Coronary artery (tissue), 2 donors: ENCODE results near the gene TTC7B.

ENCODE experiments used
- DNase-seq: peaks from one replicate; pipeline ENCODE4 v3.0.0-alpha.2; 2017; ENCODE audit warnings: low spot score
- H3K27ac ChIP-seq, 2 donors: fragments of 200-600 bp; sonication (generic); one replicate each; pipeline ENCODE4 v1.5.1; 2016 to 2019
- H3K4me3 ChIP-seq: fragments of 200-600 bp; sonication (generic); 2 replicates; pipeline ENCODE4 v1.5.1; 2016; ENCODE audit warnings: mild to moderate bottlenecking, moderate library complexity
- TF ChIP-seq, protein P1 (sequence below): fragments of 200-600 bp; sonication (generic); IDR thresholded peaks from one replicate; pipeline ENCODE4 v1.5.1; 2019; ENCODE audit warnings: antibody characterized with exemption

TTC7B gene

DNA sequence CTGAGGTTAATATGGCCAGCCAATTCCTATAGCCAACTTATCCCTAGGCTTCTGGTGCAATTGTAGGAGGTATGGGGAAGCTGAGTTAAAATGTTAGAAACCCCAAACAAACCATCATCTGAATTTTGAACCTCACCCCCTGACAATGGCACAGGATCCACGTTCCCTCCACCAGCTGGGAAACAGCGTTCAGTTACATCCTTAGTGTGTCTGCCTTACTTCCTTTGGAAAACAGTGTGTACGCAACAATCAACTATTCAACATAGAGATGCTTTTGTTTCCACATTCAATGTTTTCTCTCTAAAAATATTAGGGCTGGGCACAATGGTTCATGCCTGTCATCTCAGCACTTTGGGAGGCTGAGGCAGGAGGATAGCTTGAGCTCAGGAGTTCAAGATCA is 203.4 kb downstream of the TTC7B start:
- TF ChIP-seq, protein P1, sequence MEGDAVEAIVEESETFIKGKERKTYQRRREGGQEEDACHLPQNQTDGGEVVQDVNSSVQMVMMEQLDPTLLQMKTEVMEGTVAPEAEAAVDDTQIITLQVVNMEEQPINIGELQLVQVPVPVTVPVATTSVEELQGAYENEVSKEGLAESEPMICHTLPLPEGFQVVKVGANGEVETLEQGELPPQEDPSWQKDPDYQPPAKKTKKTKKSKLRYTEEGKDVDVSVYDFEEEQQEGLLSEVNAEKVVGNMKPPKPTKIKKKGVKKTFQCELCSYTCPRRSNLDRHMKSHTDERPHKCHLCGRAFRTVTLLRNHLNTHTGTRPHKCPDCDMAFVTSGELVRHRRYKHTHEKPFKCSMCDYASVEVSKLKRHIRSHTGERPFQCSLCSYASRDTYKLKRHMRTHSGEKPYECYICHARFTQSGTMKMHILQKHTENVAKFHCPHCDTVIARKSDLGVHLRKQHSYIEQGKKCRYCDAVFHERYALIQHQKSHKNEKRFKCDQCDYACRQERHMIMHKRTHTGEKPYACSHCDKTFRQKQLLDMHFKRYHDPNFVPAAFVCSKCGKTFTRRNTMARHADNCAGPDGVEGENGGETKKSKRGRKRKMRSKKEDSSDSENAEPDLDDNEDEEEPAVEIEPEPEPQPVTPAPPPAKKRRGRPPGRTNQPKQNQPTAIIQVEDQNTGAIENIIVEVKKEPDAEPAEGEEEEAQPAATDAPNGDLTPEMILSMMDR: no peak
- Histone ChIP-seq H3K4me3 (no peak overlapping the region), H3K27ac (no peak overlapping the region)
- no peak for DNase-seq

DNA sequence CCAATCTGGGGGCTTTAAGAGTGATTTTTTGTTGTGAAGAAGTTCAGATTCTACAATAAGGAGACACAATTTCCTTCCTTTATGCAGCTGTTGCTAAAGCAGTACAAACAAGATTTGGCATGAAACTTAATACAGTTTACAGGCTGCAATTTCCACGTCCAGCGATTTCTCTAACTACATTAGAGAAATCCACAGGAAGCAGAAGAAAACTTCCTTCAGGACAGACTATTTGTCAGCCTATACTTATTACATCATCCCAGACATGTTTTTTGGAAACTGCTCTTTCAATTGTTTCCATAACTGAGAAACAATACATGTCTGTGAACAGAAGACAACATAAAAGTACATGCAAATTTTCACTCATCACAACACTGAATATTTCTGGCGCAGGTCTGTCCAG is 204.3 kb downstream of the TTC7B start:
- no peak for DNase-seq

DNA sequence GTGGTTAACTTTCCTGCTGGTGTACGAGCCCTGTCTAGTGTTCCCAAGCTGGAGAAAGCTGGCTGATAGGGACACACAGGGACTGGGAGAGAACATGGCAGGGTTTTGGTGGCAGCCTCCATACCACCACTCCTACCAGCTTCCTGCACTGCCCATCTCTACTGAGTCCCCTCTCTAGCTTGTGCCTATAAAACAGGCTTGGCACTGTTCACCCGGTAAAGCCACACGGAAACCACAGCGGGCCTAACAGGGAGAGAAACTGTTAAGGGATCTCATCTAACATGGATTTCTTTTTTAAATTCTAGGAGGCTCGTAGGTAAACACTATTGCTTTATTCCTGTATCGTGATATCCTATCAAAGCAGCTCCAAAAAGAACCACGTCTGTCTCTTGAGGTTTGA is 204.7 kb downstream of the TTC7B start:
- no peak overlapping the region for H3K4me3 ChIP-seq
- no peak for DNase-seq
- no peak overlapping the region for H3K27ac ChIP-seq
- TF ChIP-seq, protein P1: no peak

More for the DNA sequence above, 204.3 kb downstream of the TTC7B start:
- TF ChIP-seq, protein P1: no peak
- Histone ChIP-seq H3K27ac (no peak overlapping the region), H3K4me3 (no peak overlapping the region)

DNA sequence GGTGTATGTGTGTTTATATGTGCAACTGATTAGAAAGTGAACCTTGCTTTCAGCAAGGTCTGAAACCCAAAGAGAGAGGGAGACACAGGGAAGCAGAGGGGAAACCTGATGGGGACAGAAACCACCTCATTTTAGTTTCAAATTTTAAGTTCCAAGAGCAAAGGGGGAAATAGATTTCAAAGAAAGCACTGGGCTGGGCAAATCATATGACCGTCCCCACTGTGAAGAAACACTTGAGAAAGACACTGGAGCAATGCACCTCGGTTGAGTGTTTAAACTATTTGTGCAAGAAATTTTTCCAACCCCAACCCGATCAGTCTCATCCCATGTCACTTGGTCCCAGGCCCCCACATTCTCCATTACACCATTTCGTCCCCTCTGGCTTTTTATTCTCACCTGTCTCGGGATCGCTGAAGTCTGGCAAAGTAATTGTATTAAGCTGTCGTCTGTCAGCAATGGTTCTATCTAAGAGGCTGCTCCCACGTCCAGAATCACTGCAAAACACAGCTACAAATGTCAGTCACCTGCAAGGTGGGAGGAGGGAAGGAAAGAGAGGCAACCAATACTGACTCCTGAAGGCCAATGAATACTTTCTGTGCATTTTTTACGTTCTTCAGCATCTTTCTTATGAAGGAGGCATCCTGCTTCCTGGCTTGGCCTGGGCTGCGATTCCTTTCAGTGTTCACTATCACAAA is 205.7 kb downstream of the TTC7B start:
- no peak overlapping the region for H3K4me3 ChIP-seq
- TF ChIP-seq, protein P1: no peak
- H3K27ac ChIP-seq: no peak overlapping the region
- no peak for DNase-seq

DNA sequence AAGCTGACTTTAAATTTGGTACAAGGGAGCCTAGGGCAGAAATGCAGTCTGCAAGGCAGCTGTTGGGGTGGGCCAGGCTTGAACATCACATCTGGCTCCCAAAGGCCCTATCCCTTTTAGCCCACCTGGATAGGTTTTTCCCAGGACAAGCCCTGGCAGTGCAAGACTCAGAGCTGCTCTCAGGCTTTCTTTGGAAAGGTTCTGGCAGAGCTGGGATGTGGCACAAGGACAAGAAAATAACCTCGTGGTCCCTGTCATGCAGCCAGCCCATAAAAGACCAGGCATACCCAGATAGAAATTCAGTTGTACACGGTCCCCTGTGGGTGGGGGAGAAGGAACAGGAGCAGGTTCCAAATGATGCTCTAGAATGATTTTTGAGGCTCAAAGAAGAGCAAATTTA is 206.9 kb downstream of the TTC7B start:
- no peak overlapping the region for H3K4me3 ChIP-seq
- H3K27ac ChIP-seq: no peak overlapping the region
- TF ChIP-seq, protein P1: no peak
- no peak for DNase-seq

DNA sequence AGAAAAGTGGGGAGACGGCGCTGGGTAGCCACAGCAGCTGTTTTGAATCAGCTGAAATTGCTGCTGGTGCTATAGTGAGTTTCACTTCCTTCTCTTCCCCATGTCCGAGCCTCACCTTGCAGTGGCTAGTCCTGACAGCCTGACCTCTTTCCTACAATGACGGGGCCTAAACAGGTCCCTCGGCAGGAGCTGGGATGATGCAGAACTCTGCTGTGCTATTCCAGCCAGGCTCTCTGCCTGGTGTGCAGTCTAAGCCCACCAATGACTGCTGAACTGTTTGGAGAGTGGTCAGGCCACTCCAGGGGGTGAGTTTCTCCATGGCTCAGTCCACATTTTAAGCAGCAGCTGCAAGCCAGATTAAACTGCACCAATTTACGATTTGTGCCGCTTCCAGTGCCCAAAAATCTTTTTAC is 207.3 kb downstream of the TTC7B start:
- no peak for DNase-seq
- Histone ChIP-seq H3K27ac (peak overlapping the region in 1 of 2 donors; percentile 48), H3K4me3 (no peak overlapping the region)
- TF ChIP-seq, protein P1: no peak

DNA sequence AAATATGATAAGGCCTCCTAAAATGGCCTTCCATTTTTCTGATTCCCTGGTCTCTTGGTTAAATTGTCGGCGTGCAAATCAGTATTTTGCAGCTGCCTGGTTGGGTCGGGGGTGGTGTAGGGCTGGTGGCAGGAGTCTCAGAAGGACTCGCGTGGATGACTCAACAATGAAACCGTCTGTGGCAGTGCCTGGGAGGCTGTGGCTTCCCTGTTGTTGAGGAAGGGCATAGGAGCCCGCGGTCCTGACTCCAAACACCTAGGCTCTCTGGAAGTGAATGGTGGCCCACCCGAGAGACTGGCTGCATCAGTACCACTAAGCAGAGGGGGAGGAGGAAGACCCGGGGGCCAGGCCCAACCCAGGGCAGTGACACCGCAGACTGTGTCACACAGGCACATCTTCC is 207.9 kb downstream of the TTC7B start:
- DNase-seq: no peak
- TF ChIP-seq, protein P1: no peak
- Histone ChIP-seq H3K27ac (no peak overlapping the region), H3K4me3 (no peak overlapping the region)
